ENCODE measurements around the gene GPR155.
A peak's percentile ranks its signal among the peaks of the same experiment; 100 is the strongest.

Gene GPR155

DNA sequence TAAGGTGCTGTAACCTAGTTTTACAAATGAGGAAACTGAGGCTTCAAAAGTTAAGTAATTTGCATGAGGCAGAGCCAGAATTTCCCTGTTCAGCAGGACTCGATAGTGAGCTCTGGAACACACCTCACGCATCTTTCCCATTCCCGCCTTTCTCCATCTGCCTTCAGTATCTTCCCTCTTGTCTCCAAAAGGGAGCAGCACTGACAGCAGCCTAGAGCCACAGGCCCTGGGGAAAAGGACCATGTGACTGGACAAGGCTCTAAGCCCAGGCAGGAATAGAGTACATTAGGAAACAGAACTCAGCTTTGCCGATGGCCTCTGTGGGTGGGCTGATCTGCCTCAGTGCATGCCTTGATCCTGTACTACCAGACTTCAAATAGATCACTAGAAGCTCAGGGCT is 21.5 kb downstream of the GPR155 start:
- Mint-ChIP-seq H3K9me3 (no peaks in the 10 kb centered on the region), H3K4me3 (no peak overlapping the region), H3K36me3 (no peaks in the 10 kb centered on the region), H3K4me1 (no peaks in the 10 kb centered on the region), H3K27ac (no peak overlapping the region)
- no peak for DNase-seq (ENCODE audit: low spot score in 2 of 2)
- no peak for ATAC-seq

DNA sequence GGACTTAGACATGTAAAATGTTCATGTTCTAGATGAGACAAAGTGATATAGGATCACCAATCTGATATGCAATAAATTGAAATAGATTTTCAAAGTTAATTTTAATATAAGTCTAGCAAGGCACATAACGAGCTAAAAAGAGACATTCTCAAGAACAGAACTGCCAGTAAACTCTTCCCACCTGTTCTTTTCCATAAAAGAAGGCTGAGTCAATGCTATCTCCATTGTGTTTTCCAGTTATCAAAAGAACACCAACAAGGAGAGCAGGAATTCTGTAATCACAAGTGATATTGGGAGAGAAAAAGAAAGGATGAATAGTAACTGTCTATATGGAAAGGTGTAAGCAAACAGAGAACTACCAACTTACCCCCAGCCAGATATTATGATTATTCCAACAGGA is 25.6 kb downstream of the GPR155 start:
- H3K27ac Mint-ChIP-seq = no peak overlapping the region
- no peak overlapping the region for H3K4me3 Mint-ChIP-seq
- H3K4me1 Mint-ChIP-seq = no peaks in the 10 kb centered on the region
- ATAC-seq (no peak), DNase-seq (ENCODE audit: low spot score in 2 of 2) (no peak)
- peaks cover 6% of the 10 kb centered on the region for H3K36me3 Mint-ChIP-seq
- no peaks in the 10 kb centered on the region for H3K9me3 Mint-ChIP-seq

DNA sequence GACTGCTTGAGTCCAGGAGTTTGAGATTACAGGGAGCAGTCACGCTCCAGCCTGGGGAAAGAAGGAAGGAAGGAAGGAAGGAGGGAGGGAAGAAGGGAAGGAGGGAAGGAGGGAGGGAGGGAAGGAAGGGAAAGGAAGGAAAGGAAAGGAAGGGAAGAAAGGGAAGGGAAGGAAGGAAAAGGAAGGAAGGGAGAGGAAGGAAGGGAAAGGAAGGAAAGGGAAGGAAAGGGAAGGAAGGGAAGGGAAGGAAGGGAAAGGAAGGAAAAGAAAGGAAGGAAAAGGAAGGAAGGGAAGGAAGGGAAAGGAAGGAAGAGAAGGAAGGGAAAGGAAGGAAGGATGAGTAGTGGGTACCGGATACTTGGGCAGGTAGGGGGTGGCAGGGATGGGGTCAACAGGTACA is 32.3 kb downstream of the GPR155 start:
- no peak for DNase-seq (ENCODE audit: low spot score in 2 of 2)
- Mint-ChIP-seq H3K27ac (peak overlapping the region; percentile 70), H3K9me3 (no peaks in the 10 kb centered on the region), H3K36me3 (peaks cover 33% of the 10 kb centered on the region), H3K4me1 (no peaks in the 10 kb centered on the region), H3K4me3 (no peak overlapping the region)
- no peak for ATAC-seq

DNA sequence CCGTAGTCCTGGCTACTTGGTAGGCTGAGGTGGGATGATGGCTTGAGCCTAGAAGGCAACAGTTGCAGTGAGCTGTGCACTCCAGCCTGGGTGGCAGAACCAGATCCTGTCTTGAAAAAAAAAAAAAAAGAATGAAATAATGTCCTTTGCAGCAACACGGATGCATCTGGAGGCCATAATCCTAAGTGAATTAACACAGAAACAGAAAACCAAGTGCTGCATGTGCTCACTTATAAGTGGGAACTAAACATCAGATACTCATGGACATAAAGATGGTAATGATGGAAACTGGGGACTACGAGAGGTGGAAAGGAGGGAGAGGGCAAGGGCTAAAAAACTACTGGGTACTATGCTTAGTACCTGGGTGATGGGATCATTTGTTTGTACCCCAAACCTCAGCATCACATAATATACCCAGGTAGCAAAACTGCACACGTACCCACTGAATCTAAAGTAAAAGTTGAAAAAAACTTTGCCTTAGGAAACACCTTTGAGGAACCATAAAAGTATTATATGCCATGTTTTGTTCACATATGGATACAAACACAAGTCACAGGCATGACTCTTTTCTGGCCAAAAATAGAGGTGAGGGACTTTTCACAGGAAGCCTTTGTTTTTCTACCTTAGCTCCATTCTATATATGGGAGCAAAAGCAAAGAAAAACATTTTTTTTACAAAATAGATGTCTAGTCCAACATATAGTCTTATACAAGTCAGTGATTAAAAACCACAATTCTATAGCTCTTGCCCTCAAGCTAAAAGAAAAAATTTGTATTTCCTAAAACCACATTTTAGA is 36.6 kb downstream of the GPR155 start:
- no peak for ATAC-seq
- no peaks in the 10 kb centered on the region for H3K9me3 Mint-ChIP-seq
- no peak for DNase-seq (ENCODE audit: low spot score in 2 of 2)
- no peak overlapping the region for H3K27ac Mint-ChIP-seq
- H3K36me3 Mint-ChIP-seq = peaks cover 51% of the 10 kb centered on the region
- H3K4me3 Mint-ChIP-seq = no peak overlapping the region
- no peaks in the 10 kb centered on the region for H3K4me1 Mint-ChIP-seq

DNA sequence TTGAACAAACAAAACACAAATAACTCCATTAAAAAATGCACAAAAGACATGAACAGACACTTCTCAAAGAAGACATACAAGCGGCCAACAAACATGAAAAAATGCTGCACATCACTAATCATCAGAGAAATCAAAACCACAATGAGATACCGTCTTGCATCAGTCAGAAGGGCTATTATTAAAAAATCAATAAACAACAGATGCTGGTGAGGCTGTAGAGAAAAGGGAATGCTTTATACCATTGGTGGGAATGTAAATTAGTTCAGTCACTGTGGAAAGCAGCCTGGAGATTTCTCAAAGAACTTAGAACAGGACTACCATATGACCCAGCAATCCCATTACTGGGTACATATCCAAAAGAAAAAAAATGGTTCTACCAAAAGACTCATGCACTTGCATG is 37.8 kb downstream of the GPR155 start:
- H3K4me1 Mint-ChIP-seq = no peaks in the 10 kb centered on the region
- DNase-seq (ENCODE audit: low spot score in 2 of 2) (no peak), ATAC-seq (no peak)
- no peak overlapping the region for H3K27ac Mint-ChIP-seq
- peaks cover 63% of the 10 kb centered on the region for H3K36me3 Mint-ChIP-seq
- no peak overlapping the region for H3K4me3 Mint-ChIP-seq
- no peaks in the 10 kb centered on the region for H3K9me3 Mint-ChIP-seq

DNA sequence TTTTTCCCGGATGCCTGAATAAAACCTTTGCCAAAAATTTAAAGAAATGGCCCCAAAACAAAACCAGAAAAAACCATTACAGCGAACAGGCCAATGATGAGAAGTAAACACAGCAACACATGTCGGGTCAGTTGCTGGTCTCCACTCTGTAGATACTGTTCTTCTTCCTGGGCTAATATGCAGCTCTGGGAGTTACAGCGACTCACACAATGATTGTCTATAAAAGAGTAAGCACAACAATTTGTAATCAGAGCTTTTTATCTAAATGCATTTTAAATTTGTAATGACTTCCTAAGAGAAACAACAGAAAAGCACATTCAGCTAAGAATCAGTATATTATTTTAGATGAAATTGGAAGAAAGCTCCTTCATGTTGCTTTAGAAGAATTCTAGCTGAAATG is 40.3 kb downstream of the GPR155 start:
- ATAC-seq (no peak), DNase-seq (ENCODE audit: low spot score in 2 of 2) (no peak)
- no peak overlapping the region for H3K4me3 Mint-ChIP-seq
- no peaks in the 10 kb centered on the region for H3K4me1 Mint-ChIP-seq
- H3K9me3 Mint-ChIP-seq = no peaks in the 10 kb centered on the region
- peaks cover 62% of the 10 kb centered on the region for H3K36me3 Mint-ChIP-seq
- no peak overlapping the region for H3K27ac Mint-ChIP-seq

DNA sequence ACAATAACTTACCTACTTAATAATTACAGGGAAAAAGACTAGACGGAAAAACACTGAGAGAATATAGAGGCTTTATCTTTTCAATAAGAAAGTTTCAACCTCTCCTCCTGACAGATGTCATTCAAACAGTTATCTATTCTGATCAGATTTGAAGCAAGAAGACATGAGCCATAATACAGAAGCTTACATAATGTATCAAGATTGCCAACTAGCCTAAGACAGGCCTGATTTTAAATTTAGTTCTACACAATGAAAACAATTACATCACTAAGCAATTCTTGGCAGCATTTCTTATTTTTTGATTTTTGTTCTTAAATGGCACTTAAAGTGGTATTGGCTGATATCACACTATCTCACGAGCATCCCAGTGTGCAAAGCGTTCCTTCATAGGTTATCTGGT is 41.6 kb downstream of the GPR155 start:
- Mint-ChIP-seq H3K27ac (no peak overlapping the region), H3K36me3 (peaks cover 68% of the 10 kb centered on the region), H3K4me1 (no peaks in the 10 kb centered on the region), H3K9me3 (no peaks in the 10 kb centered on the region), H3K4me3 (no peak overlapping the region)
- DNase-seq (ENCODE audit: low spot score in 2 of 2) (no peak), ATAC-seq (no peak)

DNA sequence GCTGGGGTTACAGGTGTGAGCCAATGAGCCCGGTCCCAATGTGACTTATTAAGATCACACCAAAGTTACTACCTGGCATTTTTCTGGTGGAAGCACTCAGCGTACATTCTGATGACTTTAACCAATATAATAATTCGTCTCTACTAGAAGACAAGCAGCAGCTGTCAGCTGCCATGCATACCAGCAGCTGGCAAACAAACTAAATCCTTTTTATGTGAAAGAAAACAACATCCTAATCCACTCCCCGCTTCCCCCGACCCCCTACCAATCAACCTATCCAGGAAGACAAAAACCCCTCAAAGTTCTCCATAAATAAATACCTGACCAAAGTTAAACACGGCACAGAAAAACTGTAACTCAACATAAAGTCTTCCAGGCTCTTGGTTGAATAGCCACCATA is 42.1 kb downstream of the GPR155 start:
- no peak overlapping the region for H3K4me3 Mint-ChIP-seq
- peaks cover 72% of the 10 kb centered on the region for H3K36me3 Mint-ChIP-seq
- DNase-seq (ENCODE audit: low spot score in 2 of 2) (no peak), ATAC-seq (no peak)
- no peaks in the 10 kb centered on the region for H3K4me1 Mint-ChIP-seq
- no peaks in the 10 kb centered on the region for H3K9me3 Mint-ChIP-seq
- H3K27ac Mint-ChIP-seq = no peak overlapping the region

DNA sequence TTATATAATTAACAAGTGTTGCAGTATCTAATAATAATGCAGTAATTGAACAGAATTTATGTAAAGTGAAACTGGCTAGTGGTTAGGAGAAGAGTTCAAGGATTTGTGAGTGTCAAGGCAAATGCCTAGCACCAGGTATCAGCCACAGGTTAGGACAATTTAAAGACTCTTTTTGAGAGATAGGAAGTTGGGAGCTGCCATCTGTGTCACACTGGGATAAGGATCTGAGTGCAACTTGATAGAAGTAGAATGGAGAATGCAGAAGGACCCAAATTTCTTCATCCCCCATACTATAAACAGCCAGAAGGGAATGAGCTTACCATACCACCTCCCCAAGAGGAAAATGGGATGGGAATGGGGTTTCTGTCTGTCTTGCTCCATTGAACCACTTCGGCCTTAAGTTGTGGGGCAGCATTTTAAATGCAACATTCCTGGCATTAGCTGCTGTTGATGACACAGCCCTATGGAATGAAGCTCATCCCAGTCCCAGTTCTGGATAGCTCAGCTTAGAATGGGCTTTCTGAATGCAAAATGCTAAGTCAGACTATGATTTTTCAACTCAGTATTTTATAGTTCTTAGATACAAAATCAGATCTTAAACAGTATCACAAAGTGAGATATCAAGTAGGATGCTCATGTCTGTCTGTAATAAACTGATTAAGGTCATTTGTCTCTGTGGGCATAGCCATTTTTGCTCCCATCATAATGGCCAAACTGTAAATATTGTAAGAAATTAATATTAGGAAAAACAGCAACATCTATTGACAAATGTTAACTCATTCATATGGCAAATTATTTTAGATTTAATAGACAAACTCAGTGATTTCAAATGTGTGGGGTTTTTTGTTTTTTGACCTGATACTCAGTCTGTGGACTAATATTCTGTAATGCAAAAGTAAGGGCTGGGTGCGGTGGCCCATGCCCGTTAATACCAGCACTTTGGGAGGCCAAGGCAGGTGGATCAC is 44.0 kb downstream of the GPR155 start:
- Mint-ChIP-seq H3K4me1 (no peaks in the 10 kb centered on the region), H3K9me3 (no peaks in the 10 kb centered on the region), H3K4me3 (no peak overlapping the region), H3K27ac (no peak overlapping the region), H3K36me3 (peaks cover 67% of the 10 kb centered on the region)
- ATAC-seq (no peak), DNase-seq (ENCODE audit: low spot score in 2 of 2) (no peak)

DNA sequence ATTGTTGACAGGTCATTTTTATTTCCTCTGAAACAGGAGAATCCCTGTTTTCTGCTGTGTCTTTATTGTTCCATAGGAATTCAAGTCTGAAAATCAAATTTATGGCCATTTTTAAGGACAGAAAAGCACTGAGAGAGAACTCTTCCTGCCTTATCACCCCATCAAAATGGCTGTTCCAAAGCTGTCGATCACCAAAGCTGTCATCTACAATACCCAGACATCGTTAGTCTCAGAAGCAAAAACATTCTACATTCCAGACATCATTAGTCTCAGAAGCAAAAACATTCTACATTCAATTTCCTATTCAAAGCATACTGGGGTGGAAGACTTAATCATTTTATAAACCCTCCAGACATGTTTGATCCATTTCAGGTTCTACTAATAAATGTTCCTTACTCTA is 46.9 kb downstream of the GPR155 start:
- no peaks in the 10 kb centered on the region for H3K9me3 Mint-ChIP-seq
- DNase-seq (ENCODE audit: low spot score in 2 of 2) (no peak), ATAC-seq (no peak)
- peaks cover 71% of the 10 kb centered on the region for H3K36me3 Mint-ChIP-seq
- no peak overlapping the region for H3K4me3 Mint-ChIP-seq
- no peak overlapping the region for H3K27ac Mint-ChIP-seq
- H3K4me1 Mint-ChIP-seq = no peaks in the 10 kb centered on the region

DNA sequence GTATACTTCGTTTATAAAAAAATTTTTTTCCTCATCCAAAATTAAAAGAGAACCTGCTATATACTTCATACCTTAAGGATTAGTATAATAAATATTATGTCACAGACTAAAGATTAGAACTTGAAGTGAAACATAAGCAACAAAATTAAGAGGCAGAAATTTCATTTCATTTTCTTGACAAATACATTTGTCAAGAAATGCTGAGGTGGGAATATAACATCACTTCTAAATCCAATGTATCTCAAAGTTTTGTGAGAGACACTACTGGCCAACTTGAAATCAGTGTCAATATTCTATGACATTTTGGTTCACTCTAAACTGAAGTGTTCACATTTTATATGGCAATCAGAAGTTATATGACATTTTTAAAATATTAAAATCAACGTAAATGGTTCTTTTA is 47.5 kb downstream of the GPR155 start:
- Mint-ChIP-seq H3K27ac (no peak overlapping the region), H3K4me1 (no peaks in the 10 kb centered on the region), H3K4me3 (no peak overlapping the region), H3K9me3 (no peaks in the 10 kb centered on the region), H3K36me3 (peaks cover 65% of the 10 kb centered on the region)
- no peak for DNase-seq (ENCODE audit: low spot score in 2 of 2)
- ATAC-seq = no peak

DNA sequence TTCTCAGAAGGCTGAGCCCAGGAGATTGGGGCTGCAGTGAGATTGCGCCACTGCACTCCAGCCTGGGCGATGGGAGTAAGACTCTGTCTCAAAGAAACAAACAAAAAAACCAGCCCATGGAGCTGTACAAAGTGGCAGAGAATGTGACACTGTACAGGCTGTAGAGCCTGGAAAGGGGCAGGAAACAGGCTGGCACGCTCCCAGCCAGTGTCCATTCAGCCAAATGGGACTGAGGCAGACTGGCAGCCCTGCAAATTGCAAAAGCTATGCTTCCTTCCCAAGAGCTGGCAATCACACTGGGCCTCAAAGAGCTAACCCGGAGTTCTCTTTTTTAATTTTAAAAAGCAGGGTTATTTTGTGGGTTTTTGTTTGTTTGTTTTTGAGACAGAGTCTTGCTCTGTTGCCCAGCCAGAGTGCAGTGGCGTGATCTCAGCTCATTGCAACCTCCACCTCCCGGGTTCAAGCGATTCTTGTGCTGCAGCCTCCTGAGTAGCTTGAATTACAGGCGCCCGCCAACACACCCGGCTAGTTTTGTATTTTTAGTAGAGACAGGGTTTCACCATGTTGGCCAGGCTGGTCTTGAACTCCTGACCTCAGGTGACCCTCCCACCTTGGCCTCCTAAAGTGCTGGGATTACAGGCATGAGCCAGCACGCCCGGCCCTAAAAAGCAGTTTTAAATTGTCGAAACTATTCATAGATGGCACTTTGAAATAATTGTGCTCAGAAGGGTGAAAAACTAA is 48.5 kb downstream of the GPR155 start:
- H3K4me3 Mint-ChIP-seq = no peak overlapping the region
- no peak for DNase-seq (ENCODE audit: low spot score in 2 of 2)

DNA sequence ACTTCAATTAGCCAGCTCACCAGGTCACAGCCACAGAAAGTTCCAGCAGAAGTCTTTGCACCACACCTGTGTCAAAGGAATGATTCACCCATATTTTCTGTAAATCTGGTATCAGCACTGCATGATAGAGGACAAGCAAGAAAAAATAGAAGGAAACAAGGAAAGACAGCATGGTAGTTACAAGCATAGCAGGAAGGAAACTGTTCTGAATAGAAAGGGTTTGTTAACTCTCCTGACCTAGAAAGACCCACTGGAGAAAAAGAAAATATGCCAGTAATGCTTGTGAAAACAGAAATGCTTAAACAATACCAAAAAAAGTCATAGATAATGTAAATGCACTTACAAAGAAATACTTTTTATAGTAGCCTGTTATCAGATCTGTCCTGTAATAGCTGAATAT is 50.5 kb downstream of the GPR155 start:
- ATAC-seq = no peak
- H3K4me3 Mint-ChIP-seq = no peak overlapping the region
- H3K27ac Mint-ChIP-seq = no peak overlapping the region
- H3K36me3 Mint-ChIP-seq = peaks cover 40% of the 10 kb centered on the region
- H3K4me1 Mint-ChIP-seq = no peaks in the 10 kb centered on the region
- no peaks in the 10 kb centered on the region for H3K9me3 Mint-ChIP-seq
- DNase-seq (ENCODE audit: low spot score in 2 of 2) = no peak

More for the DNA sequence above, 48.5 kb downstream of the GPR155 start:
- H3K9me3 Mint-ChIP-seq = no peaks in the 10 kb centered on the region
- H3K4me1 Mint-ChIP-seq = no peaks in the 10 kb centered on the region
- H3K27ac Mint-ChIP-seq = no peak overlapping the region
- ATAC-seq = no peak
- peaks cover 55% of the 10 kb centered on the region for H3K36me3 Mint-ChIP-seq

DNA sequence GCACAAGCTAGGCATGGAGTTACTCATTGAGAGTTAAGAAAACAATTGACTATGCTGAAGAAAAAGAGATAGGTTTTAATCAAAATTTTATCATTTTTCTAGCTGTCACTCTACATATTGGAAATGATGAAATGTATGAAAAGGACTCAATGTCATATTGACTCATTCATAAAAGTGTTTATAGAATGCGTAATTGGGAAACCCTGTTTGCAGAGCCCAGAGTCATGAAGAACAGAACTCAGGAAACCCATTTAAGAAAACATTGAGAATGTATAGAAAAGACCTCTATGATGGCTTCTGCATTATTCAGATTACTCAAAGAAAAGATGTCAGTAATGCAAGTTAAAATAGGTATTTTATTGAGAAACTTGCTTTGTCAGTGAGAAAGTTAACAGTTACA is 54.9 kb downstream of the GPR155 start:
- no peak for ATAC-seq
- no peaks in the 10 kb centered on the region for H3K9me3 Mint-ChIP-seq
- no peaks in the 10 kb centered on the region for H3K4me1 Mint-ChIP-seq
- DNase-seq (ENCODE audit: low spot score in 2 of 2) = no peak
- no peak overlapping the region for H3K4me3 Mint-ChIP-seq
- no peak overlapping the region for H3K27ac Mint-ChIP-seq
- H3K36me3 Mint-ChIP-seq = peaks cover 12% of the 10 kb centered on the region

DNA sequence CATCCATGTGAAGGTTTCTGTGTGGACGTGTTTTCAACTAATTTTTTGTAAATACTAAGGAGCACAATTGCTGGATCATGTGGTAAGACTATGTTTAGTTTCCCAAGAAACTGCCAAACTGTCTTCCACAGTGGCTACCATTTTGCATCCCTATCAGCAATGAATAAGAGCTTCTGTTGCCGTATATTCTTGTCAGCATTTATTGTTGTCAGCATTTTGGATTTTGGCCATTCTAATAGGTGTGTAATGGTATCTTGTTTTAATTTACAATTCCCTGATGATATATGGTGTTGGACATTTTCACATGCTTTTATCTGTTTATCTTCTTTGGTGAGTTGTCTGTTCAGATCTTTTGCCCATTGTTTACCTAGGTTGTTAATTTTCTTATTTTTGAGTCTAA is 56.8 kb downstream of the GPR155 start:
- DNase-seq (ENCODE audit: low spot score in 2 of 2) (no peak), ATAC-seq (no peak)
- no peaks in the 10 kb centered on the region for H3K36me3 Mint-ChIP-seq
- no peaks in the 10 kb centered on the region for H3K9me3 Mint-ChIP-seq
- no peak overlapping the region for H3K4me3 Mint-ChIP-seq
- no peak overlapping the region for H3K27ac Mint-ChIP-seq
- H3K4me1 Mint-ChIP-seq = no peaks in the 10 kb centered on the region
